C4-2B (cell line): ENCODE results near the gene CARM1.

Source experiments
- CTCF ChIP-seq: fragments of 450-650 bp; conservative IDR thresholded peaks from 2 replicates; pipeline ENCODE4 v1.5.1; 2017; ENCODE audit warnings: mild to moderate bottlenecking
- ZFX ChIP-seq: fragments of 450-650 bp; IDR thresholded peaks from 2 replicates; pipeline ENCODE4 v1.6.1; 2017

GRCh38 chr19:10866495-10866894, 4.9 kb upstream of the CARM1 start:
- no peak for TF ChIP-seq CTCF
- no peak for TF ChIP-seq ZFX
